ENCODE results near the gene RTCB. TPM values are rescaled to one million over a fixed set of nuclear protein-coding genes. Genes with fewer than 3 reads are reported as not detected.

RTCB gene
- total RNA-seq, 6 experiments from 2014 or later: 37.8 to 58.1 (median 48.2) TPM

- TF ChIP-seq CTCF (IDR thresholded peaks at IDR 0.05) (no peak), POLR2A (IDR thresholded peaks at IDR 0.05) (no peak)
- no peak overlapping the region for H3K27ac ChIP-seq
- H3K36me3 ChIP-seq: no peaks in the 10 kb centered on the region
- peaks cover 0 to 5% (median 2%) of the 10 kb centered on the region in 4 donors for H3K4me1 ChIP-seq
- WGBS (ENCODE audit: insufficient coverage, low coverage, low lambda C conversion rate, missing lambda C conversion rate): 12% methylated on average over 2 of the region's 2 CpGs
- no peaks in the 10 kb centered on the region for H3K27me3 ChIP-seq
- H3K9me3 ChIP-seq: no peaks in the 10 kb centered on the region
- intact Hi-C loops (cut with DNase I): no loop called here
- H3K4me3 ChIP-seq: no peak overlapping the region
- ATAC-seq (peak; percentile 31 to 93 (median 78)), DNase-seq (no peak)
These were observed 9.4 kb upstream of the RTCB start for GRCh38 chr22:32421484-32421883.

DNA sequence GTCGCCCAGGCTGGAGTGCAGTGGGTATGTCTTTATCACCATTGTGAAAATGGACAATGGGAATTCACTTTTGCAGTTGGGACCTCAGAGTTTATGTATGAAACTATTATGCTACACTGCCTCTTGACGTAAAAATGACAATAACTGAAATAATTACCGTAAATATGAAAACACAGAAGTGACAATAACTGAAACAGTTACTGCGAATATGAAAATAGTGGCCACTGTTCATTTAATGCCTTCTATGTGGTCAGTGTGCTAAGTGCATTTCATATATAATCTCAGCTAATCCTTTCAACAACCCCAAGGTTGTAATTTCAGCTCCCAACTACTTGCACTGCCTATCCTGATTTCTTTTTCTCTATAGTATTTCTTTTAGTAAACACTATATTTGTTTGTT, 5.9 kb upstream of the RTCB start:
- ATAC-seq (no peak), DNase-seq (no peak)
- intact Hi-C loops (cut with DNase I): no loop called here
- Histone ChIP-seq H3K36me3 (no peaks in the 10 kb centered on the region), H3K9me3 (no peaks in the 10 kb centered on the region), H3K27ac (no peak overlapping the region), H3K4me1 (peaks cover 0 to 5% (median 2%) of the 10 kb centered on the region in 4 donors), H3K27me3 (no peaks in the 10 kb centered on the region), H3K4me3 (no peak overlapping the region)
- 49% methylated on average over 4 of the region's 4 CpGs for WGBS (ENCODE audit: insufficient coverage, low coverage, low lambda C conversion rate, missing lambda C conversion rate)
- TF ChIP-seq CTCF (IDR thresholded peaks at IDR 0.05): no peak
- TF ChIP-seq POLR2A (IDR thresholded peaks at IDR 0.05): no peak

- 59% methylated on average over 9 of the region's 9 CpGs for WGBS (ENCODE audit: insufficient coverage, low coverage, low lambda C conversion rate, missing lambda C conversion rate)
- TF ChIP-seq CTCF (IDR thresholded peaks at IDR 0.05): no peak
- TF ChIP-seq POLR2A (IDR thresholded peaks at IDR 0.05): no peak
- Histone ChIP-seq H3K27ac (no peak overlapping the region), H3K9me3 (no peaks in the 10 kb centered on the region), H3K36me3 (no peaks in the 10 kb centered on the region), H3K4me3 (no peak overlapping the region), H3K4me1 (peaks cover 0 to 12% (median under 1%) of the 10 kb centered on the region in 4 donors), H3K27me3 (no peaks in the 10 kb centered on the region)
- DNase-seq (no peak), ATAC-seq (no peak)
- intact Hi-C loops (cut with DNase I): no loop called here
These were observed 4.6 kb upstream of the RTCB start for GRCh38 chr22:32416556-32417085.

GRCh38 chr22:32414191-32414590, 2.1 kb upstream of the RTCB start:
- no peak overlapping the region for H3K4me3 ChIP-seq
- ATAC-seq (peak in 2 of 4 donors; percentile 15 to 20), DNase-seq (no peak)
- H3K4me1 ChIP-seq: peaks cover 0 to 23% (median 8%) of the 10 kb centered on the region in 4 donors
- no peaks in the 10 kb centered on the region for H3K36me3 ChIP-seq
- intact Hi-C loops (cut with DNase I): no loop called here
- 58% methylated on average over 7 of the region's 7 CpGs for WGBS (ENCODE audit: insufficient coverage, low coverage, low lambda C conversion rate, missing lambda C conversion rate)
- TF ChIP-seq CTCF (IDR thresholded peaks at IDR 0.05) (no peak), POLR2A (IDR thresholded peaks at IDR 0.05) (no peak)
- H3K27me3 ChIP-seq: no peaks in the 10 kb centered on the region
- H3K9me3 ChIP-seq: no peaks in the 10 kb centered on the region
- no peak overlapping the region for H3K27ac ChIP-seq

All from right lobe of liver (tissue), 6 donors.